Endothelial cell of umbilical vein (primary cell): ENCODE measurements around the gene HPGD. TPM values are rescaled to one million over a fixed set of nuclear protein-coding genes. Genes with fewer than 3 reads are reported as not detected.

Experiments used
- BruUV-seq: library from RNA; stranded (reverse); fragments of 400-500 nt; replicated peaks from 2 replicates; lab custom pipeline; 2021; lab: Mats Ljungman, UMichigan
- CTCF ChIA-PET: fragments of 300-600, 350-600 bp; sonication (Branson Sonifier 250); formaldehyde crosslinking; loops from one replicate; lab custom pipeline; 2021; ENCODE audit warnings: antibody characterized with exemption, inconsistent platforms; lab: Charles Lee
- POLR2A ChIA-PET: fragments of 300-600, 350-600 bp; sonication (Branson Sonifier 250); formaldehyde crosslinking; loops from one replicate; lab custom pipeline; 2021; ENCODE audit warnings: antibody characterized with exemption, inconsistent platforms; lab: Charles Lee
- DNase-seq: peaks from one replicate; pipeline ENCODE4 v3.0.0-alpha.2; 2011; ENCODE audit warnings: low read depth, low spot score
- FAIRE-seq: peaks from 2 replicates; lab custom pipeline; 2011; peaks lifted over from hg19 to GRCh38; lab: Jason Lieb, UNC
- H2AFZ ChIP-seq: 2 replicates; pipeline ENCODE4 v1.6.0; 2012; ENCODE audit warnings: low read depth, low read length, control low read depth, inconsistent platforms
- H3K27ac ChIP-seq: 2 replicates; pipeline ENCODE4 v1.5.1; 2011; ENCODE audit warnings: low read depth, mild to moderate bottlenecking, control low read depth, low read length, moderate library complexity; ENCODE audit not compliant: insufficient read depth
- H3K27me3 ChIP-seq, 2 experiments: 2 replicates each; pipeline versions ENCODE4 v1.6.0 to v1.6.1; 2011; ENCODE audit warnings: low read length in 2 of 2, mixed read lengths in 1 of 2; ENCODE audit not compliant: control insufficient read depth in 2 of 2, insufficient read depth in 2 of 2
- H3K36me3 ChIP-seq, 2 experiments: 2 replicates in 1 of 2; 3 replicates in 1 of 2; pipeline ENCODE4 v1.5.1; 2011; ENCODE audit warnings: low read length in 2 of 2, mild to moderate bottlenecking in 1 of 2, moderate library complexity in 1 of 2; ENCODE audit not compliant: control insufficient read depth in 2 of 2, insufficient read depth in 2 of 2; ENCODE audit errors: extremely low read depth in 1 of 2
- H3K4me1 ChIP-seq: 3 replicates; pipeline ENCODE4 v1.5.1; 2011; ENCODE audit warnings: mild to moderate bottlenecking, low read length; ENCODE audit not compliant: control insufficient read depth, insufficient read depth; ENCODE audit errors: extremely low read depth
- H3K4me2 ChIP-seq: 2 replicates; pipeline ENCODE4 v1.6.1; 2011; ENCODE audit warnings: low read length, control low read depth, mixed read lengths; ENCODE audit not compliant: insufficient read depth
- H3K4me3 ChIP-seq, 3 experiments: fragments of 200-600 bp in 1 of 3; sonication (generic), shearing (Covaris generic) in 1 of 3; replicated peaks in 1 of 3; 2 replicates each; pipeline ENCODE4 v1.5.1; 2011 to 2016; ENCODE audit warnings: control low read depth in 3 of 3, low read length in 3 of 3, mild to moderate bottlenecking in 2 of 3, inconsistent platforms in 1 of 3, low read depth in 1 of 3, moderate library complexity in 1 of 3; ENCODE audit not compliant: insufficient read depth in 1 of 3
- H3K79me2 ChIP-seq: 2 replicates; pipeline ENCODE4 v1.6.0; 2012; ENCODE audit warnings: low read length, inconsistent platforms; ENCODE audit not compliant: control insufficient read depth, insufficient read depth
- H3K9ac ChIP-seq: replicated peaks from 2 replicates; pipeline ENCODE3; 2011; ENCODE audit warnings: low read length, control low read depth; ENCODE audit not compliant: insufficient read depth; ENCODE audit errors: extremely low read depth
- H3K9me1 ChIP-seq: replicated peaks from 3 replicates; pipeline ENCODE4 v1.6.0; 2011; ENCODE audit warnings: mild to moderate bottlenecking, low read length; ENCODE audit not compliant: control insufficient read depth, insufficient read depth; ENCODE audit errors: extremely low read depth
- H3K9me3 ChIP-seq: replicated peaks from 2 replicates; pipeline ENCODE4 v1.5.1; 2012; ENCODE audit warnings: low read length, inconsistent platforms; ENCODE audit not compliant: control insufficient read depth, insufficient read depth
- H4K20me1 ChIP-seq: replicated peaks from 2 replicates; pipeline ENCODE3; 2011; ENCODE audit warnings: mild to moderate bottlenecking, low read length; ENCODE audit not compliant: control insufficient read depth, insufficient read depth; ENCODE audit errors: extremely low read depth
- FOS ChIP-seq: IDR thresholded peaks from 2 replicates; pipeline ENCODE4 v1.6.1; 2011; ENCODE audit warnings: mild to moderate bottlenecking, low read length, moderate library complexity, borderline replicate concordance; ENCODE audit not compliant: insufficient read depth
- JUN ChIP-seq: IDR thresholded peaks from 2 replicates; pipeline ENCODE4 v1.6.1; 2011; ENCODE audit warnings: borderline replicate concordance, low read depth; ENCODE audit not compliant: insufficient read length, insufficient read depth
- MAX ChIP-seq: IDR thresholded peaks from 2 replicates; pipeline ENCODE4 v1.6.1; 2011; ENCODE audit not compliant: insufficient read depth, insufficient read length
- dilution Hi-C: fragments of 300-500 bp; cut with MboI; formaldehyde crosslinking; loops from one replicate; pipeline ENCODE4 v1.15.0; 2019; ENCODE audit warnings: low sequenced_read_pairs; ENCODE audit not compliant: extremely low pct_ligation_motif_present
- intact Hi-C: fragments of 100-400 bp; cut with micrococcal nuclease; formaldehyde crosslinking; loops from one replicate; pipeline ENCODE4 v1.10.0; 2022
- polyA plus RNA-seq, 4 experiments: library from polyadenylated mRNA; depleted of rRNA in 3 of 4; stranded (reverse) in 3 of 4; unstranded in 1 of 4; fragments of >200 nt; gene quantifications; 2 replicates each; pipeline versions ENCODE4 v1.2.1 to v1.2.3, GENCODE V29; 2011 to 2012; ENCODE audit warnings: missing spikeins in 1 of 4
- total RNA-seq: library from RNA; stranded (reverse); gene quantifications from 2 replicates; pipeline ENCODE4 v1.2.3, GENCODE V29; 2021
- TF ChIP-seq, protein P1 (sequence below), 2 donors: IDR thresholded peaks; 1 replicate in 1 of 2; 2 replicates in 1 of 2; pipeline ENCODE4 v1.5.1; 2011; ENCODE audit warnings: low read length in 2 of 2, mild to moderate bottlenecking in 2 of 2, moderate library complexity in 2 of 2, control low read depth in 1 of 2, inconsistent platforms in 1 of 2, low read depth in 1 of 2; ENCODE audit not compliant: insufficient read depth in 1 of 2; ENCODE audit errors: extremely low read depth in 1 of 2

The HPGD gene
- total and polyA plus RNA-seq, 2 donors (not counting 3 experiments of a cell fraction or from before 2014, with no cell fraction given): not detected

- DNase-seq (no peak), FAIRE-seq (no peak)
- Histone ChIP-seq H4K20me1 (no peaks in the 10 kb centered on the region), H3K4me3 (no peak overlapping the region), H3K27ac (no peak overlapping the region), H3K36me3 (no peaks in the 10 kb centered on the region), H3K9me3 (no peaks in the 10 kb centered on the region), H3K27me3 (no peaks in the 10 kb centered on the region), H3K79me2 (no peaks in the 10 kb centered on the region), H2AFZ (no peak overlapping the region), H3K4me2 (no peak overlapping the region), H3K9ac (no peak overlapping the region), H3K4me1 (no peaks in the 10 kb centered on the region), H3K9me1 (no peaks in the 10 kb centered on the region)
- dilution Hi-C loops: no loop called here
- CTCF ChIA-PET: no interaction called here
- intact Hi-C loops: no loop called here
- POLR2A ChIA-PET: no interaction called here
- no TSS peak for BruUV-seq
- TF ChIP-seq MAX: no peak
- TF ChIP-seq, protein P1, sequence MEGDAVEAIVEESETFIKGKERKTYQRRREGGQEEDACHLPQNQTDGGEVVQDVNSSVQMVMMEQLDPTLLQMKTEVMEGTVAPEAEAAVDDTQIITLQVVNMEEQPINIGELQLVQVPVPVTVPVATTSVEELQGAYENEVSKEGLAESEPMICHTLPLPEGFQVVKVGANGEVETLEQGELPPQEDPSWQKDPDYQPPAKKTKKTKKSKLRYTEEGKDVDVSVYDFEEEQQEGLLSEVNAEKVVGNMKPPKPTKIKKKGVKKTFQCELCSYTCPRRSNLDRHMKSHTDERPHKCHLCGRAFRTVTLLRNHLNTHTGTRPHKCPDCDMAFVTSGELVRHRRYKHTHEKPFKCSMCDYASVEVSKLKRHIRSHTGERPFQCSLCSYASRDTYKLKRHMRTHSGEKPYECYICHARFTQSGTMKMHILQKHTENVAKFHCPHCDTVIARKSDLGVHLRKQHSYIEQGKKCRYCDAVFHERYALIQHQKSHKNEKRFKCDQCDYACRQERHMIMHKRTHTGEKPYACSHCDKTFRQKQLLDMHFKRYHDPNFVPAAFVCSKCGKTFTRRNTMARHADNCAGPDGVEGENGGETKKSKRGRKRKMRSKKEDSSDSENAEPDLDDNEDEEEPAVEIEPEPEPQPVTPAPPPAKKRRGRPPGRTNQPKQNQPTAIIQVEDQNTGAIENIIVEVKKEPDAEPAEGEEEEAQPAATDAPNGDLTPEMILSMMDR (IDR thresholded peaks at IDR 0.05; ENCODE audit: extremely low read depth in 1 of 2, insufficient read depth in 1 of 2, low read depth in 1 of 2, low read length in 2 of 2): no peak
- TF ChIP-seq FOS: no peak
These were observed 26.7 kb downstream of the HPGD start for GRCh38 chr4:174495626-174496025.

- Histone ChIP-seq H2AFZ (no peak overlapping the region), H3K9ac (no peak overlapping the region), H3K4me3 (no peak overlapping the region), H3K27me3 (no peaks in the 10 kb centered on the region), H3K9me3 (no peaks in the 10 kb centered on the region), H3K4me1 (no peaks in the 10 kb centered on the region), H3K9me1 (no peaks in the 10 kb centered on the region), H3K4me2 (no peak overlapping the region), H4K20me1 (no peaks in the 10 kb centered on the region), H3K36me3 (no peaks in the 10 kb centered on the region), H3K79me2 (no peaks in the 10 kb centered on the region), H3K27ac (no peak overlapping the region)
- BruUV-seq: no TSS peak
- ChIA-PET POLR2A (no interaction called here), CTCF (no interaction called here)
- dilution Hi-C loops (no loop called here), intact Hi-C loops (no loop called here)
- no peak for TF ChIP-seq JUN
- TF ChIP-seq FOS: no peak
- no peak for FAIRE-seq
- DNase-seq: no peak
These were observed 27.6 kb downstream of the HPGD start for GRCh38 chr4:174494726-174495125.
